ENCODE measurements around the gene KRTAP10-6.
"Not testable (repeated sequence)": the region's sequence is repeated elsewhere in the genome, so short reads cannot be mapped to it uniquely, and the experiment has no call there.

Gene KRTAP10-6

DNA sequence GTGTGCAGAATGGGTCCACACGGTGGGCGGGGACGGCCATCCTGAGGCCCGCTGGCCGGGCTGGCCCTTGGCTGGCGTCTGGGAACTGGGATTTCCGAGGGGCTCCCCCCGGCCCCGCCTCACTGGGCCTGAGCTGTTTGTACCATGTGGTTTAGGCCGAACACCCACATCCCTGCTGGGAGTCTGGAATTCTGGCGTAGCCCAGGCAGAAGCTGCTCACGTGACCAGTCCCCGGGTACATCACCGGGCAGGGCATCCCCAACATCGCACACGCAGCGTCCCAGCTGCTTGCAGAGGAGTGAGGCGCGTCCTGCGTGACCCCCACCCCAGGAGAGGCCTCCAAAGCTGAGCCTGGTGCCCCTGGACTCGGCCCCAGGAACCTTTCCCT is 10.2 kb upstream of the KRTAP10-6 start:
- TF ChIP-seq POLR2A (IDR thresholded peaks at IDR 0.05; ENCODE audit: extremely low read depth, insufficient read length) (no peak), MYC (IDR thresholded peaks at IDR 0.05; ENCODE audit: low read depth, low read length) (no peak)
- TF ChIP-seq, protein P1, sequence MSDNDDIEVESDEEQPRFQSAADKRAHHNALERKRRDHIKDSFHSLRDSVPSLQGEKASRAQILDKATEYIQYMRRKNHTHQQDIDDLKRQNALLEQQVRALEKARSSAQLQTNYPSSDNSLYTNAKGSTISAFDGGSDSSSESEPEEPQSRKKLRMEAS (IDR thresholded peaks at IDR 0.05; ENCODE audit: low read depth, low read length) = no peak
- TF ChIP-seq, protein P2, sequence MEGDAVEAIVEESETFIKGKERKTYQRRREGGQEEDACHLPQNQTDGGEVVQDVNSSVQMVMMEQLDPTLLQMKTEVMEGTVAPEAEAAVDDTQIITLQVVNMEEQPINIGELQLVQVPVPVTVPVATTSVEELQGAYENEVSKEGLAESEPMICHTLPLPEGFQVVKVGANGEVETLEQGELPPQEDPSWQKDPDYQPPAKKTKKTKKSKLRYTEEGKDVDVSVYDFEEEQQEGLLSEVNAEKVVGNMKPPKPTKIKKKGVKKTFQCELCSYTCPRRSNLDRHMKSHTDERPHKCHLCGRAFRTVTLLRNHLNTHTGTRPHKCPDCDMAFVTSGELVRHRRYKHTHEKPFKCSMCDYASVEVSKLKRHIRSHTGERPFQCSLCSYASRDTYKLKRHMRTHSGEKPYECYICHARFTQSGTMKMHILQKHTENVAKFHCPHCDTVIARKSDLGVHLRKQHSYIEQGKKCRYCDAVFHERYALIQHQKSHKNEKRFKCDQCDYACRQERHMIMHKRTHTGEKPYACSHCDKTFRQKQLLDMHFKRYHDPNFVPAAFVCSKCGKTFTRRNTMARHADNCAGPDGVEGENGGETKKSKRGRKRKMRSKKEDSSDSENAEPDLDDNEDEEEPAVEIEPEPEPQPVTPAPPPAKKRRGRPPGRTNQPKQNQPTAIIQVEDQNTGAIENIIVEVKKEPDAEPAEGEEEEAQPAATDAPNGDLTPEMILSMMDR (IDR thresholded peaks at IDR 0.05; ENCODE audit: low read depth, low read length) = no peak
- DNase-seq (ENCODE audit: low read depth) = no peak

DNA sequence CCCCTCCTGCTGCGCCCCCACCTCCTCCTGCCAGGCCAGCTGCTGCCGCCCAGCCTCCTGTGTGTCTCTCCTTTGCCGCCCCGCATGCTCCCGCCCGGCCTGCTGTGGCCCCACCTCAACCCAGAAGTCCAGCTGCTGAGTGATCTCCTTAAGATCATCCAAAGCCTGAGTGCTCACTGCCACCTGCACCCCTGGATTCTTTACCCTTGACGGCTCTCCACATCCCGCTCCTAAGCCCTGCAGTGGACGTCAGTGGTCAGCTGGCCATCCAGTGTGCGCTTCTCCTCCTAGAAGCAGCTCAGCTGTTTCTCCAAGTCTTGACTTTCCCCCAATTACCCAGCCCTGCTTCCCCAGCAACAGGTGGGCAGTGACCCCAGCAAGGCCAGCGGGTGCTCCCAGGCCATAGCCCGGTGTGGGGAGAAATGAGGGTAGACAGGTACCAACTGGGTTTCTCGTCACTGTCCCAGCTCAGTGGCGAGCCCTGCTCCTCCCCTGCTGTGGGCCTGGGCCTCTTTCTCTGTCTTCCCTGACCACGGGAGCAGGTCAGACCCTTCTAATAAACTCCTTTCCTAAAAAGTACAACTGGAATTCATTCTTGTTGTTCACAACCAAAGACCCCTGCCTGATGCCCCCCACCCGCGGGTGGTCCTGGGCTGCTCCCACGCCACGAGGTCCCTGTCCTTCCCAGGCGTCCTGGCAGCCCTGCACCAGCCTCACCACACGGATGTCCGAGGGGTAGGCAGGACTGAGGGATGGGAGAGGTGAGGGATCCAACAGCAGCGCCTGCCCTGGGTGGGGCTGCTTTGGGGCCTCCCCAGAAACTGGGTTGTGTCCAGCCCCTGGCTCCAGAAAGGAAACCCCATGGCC is 9.5 kb upstream of the KRTAP10-6 start:
- TF ChIP-seq POLR2A (IDR thresholded peaks at IDR 0.05; ENCODE audit: extremely low read depth, insufficient read length) (no peak), MYC (IDR thresholded peaks at IDR 0.05; ENCODE audit: low read depth, low read length) (no peak)
- TF ChIP-seq, protein P1 (IDR thresholded peaks at IDR 0.05; ENCODE audit: low read depth, low read length) = no peak
- TF ChIP-seq, protein P2 (IDR thresholded peaks at IDR 0.05; ENCODE audit: low read depth, low read length) = no peak
- no peak overlapping the region for H3K4me3 ChIP-seq (ENCODE audit: low read depth, low read length)
- no peak for DNase-seq (ENCODE audit: low read depth)

More for the DNA sequence above, 10.2 kb upstream of the KRTAP10-6 start:
- H3K4me3 ChIP-seq (ENCODE audit: low read depth, low read length) = no peak overlapping the region

DNA sequence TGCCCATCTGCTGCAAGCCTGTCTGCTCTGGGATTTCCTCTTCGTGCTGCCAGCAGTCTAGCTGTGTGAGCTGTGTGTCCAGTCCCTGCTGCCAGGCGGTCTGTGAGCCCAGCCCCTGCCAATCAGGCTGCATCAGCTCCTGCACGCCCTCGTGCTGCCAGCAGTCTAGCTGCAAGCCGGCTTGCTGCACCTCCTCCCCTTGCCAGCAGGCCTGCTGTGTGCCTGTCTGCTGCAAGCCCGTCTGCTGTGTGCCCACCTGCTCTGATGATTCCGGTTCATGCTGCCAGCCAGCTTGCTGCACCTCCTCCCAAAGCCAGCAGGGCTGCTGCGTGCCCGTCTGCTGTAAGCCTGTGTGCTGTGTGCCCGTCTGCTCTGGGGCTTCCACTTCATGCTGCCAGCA is 8.8 kb upstream of the KRTAP10-6 start:
- not testable (repeated sequence) for DNase-seq (ENCODE audit: low read depth)

DNA sequence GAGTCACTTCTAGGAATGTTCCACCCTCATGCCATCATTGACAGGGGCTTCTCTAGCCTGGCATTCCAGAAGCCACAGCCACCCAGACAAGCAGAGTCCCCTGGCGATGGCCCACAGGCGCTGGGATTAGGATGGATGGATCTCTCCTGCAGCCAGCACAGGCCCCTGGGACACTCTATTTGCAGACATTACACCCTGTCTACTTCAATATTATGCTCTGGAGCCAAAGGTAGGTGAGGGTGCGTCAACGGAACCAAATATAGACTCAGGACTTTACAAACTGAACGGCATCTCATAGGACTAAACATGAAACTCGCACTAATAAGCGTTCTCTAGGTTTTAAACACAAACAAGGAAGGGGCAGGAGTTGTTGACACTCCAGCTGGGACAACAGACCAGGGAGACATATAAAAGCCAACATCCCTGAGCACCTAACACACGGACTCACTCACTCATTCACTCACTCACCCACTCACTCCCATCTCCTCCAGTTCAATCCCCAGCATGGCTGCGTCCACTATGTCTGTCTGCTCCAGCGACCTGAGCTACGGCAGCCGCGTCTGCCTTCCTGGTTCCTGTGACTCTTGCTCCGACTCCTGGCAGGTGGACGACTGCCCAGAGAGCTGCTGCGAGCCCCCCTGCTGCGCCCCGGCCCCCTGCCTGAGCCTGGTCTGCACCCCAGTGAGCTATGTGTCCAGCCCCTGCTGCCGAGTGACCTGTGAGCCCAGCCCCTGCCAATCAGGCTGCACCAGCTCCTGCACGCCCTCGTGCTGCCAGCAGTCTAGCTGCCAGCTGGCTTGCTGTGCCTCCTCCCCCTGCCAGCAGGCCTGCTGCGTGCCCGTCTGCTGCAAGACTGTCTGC is 8.0 kb upstream of the KRTAP10-6 start, which contains the start of gene KRTAP10-7:
Gene KRTAP10-7, plus strand, starts transcription at position 480 of the 861 bp plus-strand sequence. Its CDS starts 25 bp downstream, at position 505.
- H3K4me3 ChIP-seq (ENCODE audit: low read depth, low read length); DNase-seq (ENCODE audit: low read depth): not testable (repeated sequence)

More for the DNA sequence above, 8.8 kb upstream of the KRTAP10-6 start:
- H3K4me3 ChIP-seq (ENCODE audit: low read depth, low read length) = not testable (repeated sequence)

DNA sequence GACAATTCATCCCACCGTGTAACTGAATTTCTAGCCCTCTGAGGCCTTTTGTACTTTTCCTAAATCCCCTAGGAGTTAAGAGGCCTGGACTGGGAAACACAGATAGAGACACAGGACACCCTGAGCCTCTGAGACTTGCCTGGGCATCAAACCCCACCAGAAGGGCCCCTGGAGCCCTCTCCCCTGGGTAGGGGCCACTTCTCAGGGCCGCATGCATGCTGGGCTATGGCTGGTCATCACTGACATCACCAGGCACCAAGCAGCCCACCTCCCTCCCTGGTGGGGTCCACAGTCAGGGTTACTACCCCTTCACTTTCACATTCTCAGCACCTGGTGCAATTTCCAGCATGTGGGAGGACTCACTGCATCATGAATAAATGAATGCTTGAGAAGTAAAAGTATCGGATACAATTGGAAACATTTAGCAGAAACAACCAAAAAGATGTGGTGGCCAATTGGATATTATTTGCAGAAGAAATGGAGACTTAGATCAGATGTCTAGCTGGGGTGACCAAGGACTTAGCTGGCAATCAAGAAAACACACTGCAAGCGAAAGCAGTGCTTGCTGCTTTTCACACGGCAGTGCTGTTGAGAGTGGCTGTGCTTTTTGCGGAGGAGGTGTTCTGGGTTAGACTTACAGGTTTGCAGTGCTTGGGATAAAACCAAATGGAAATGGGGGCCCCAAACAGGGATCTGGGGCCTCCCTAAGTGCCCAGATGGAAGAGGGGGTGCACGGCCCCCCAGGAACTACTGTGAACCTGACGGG is 7.1 kb upstream of the KRTAP10-6 start:
- DNase-seq (ENCODE audit: low read depth) = no peak
- H3K4me3 ChIP-seq (ENCODE audit: low read depth, low read length) = no peak overlapping the region
- TF ChIP-seq, protein P1 (IDR thresholded peaks at IDR 0.05; ENCODE audit: low read depth, low read length) = no peak
- TF ChIP-seq, protein P2 (IDR thresholded peaks at IDR 0.05; ENCODE audit: low read depth, low read length) = no peak
- TF ChIP-seq POLR2A (IDR thresholded peaks at IDR 0.05; ENCODE audit: extremely low read depth, insufficient read length) (no peak), MYC (IDR thresholded peaks at IDR 0.05; ENCODE audit: low read depth, low read length) (no peak)

DNA sequence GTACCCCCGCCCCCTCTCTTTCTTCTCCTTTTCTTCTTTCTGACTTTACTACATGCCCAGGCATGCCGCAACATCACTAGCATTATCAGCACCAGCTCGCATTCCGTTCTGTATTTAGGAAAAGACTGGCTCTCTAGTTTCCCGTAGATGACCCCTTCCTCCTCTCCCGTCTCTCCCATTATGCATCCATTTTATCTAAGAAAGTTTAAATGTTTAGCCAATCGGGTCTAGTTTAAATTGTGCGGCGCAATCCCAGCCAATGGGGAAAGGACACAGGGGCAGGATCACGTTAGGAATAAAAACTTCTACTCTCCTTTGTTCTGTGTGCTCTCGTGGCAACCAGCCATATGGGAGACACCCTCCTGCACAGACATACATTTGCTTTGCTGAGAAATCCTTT is 5.8 kb upstream of the KRTAP10-6 start:
- TF ChIP-seq, protein P1 (IDR thresholded peaks at IDR 0.05; ENCODE audit: low read depth, low read length) = no peak
- TF ChIP-seq, protein P2 (IDR thresholded peaks at IDR 0.05; ENCODE audit: low read depth, low read length) = no peak
- TF ChIP-seq POLR2A (IDR thresholded peaks at IDR 0.05; ENCODE audit: extremely low read depth, insufficient read length) (no peak), MYC (IDR thresholded peaks at IDR 0.05; ENCODE audit: low read depth, low read length) (no peak)
- DNase-seq (ENCODE audit: low read depth) = no peak
- H3K4me3 ChIP-seq (ENCODE audit: low read depth, low read length) = no peak overlapping the region

Measured in NB4 (cell line).